LNCaP clone FGC (cell line): ENCODE data around the gene PACSIN3.
A peak's percentile ranks its signal among the peaks of the same experiment; 100 is the strongest.

Source experiments
- DNase-seq: peaks from one replicate; pipeline ENCODE4 v3.0.0-alpha.2; 2011; ENCODE audit warnings: low read depth
- H3K4me3 ChIP-seq: 2 replicates; pipeline ENCODE4 v1.5.1; 2011; ENCODE audit warnings: mild to moderate bottlenecking, low read depth, low read length, control low read depth
- TF ChIP-seq, protein P1 (sequence below): IDR thresholded peaks from 2 replicates; pipeline ENCODE4 v1.5.1; 2012; ENCODE audit warnings: mild to moderate bottlenecking; ENCODE audit not compliant: control insufficient read depth, insufficient read depth; ENCODE audit errors: extremely low read depth

The PACSIN3 gene

DNA sequence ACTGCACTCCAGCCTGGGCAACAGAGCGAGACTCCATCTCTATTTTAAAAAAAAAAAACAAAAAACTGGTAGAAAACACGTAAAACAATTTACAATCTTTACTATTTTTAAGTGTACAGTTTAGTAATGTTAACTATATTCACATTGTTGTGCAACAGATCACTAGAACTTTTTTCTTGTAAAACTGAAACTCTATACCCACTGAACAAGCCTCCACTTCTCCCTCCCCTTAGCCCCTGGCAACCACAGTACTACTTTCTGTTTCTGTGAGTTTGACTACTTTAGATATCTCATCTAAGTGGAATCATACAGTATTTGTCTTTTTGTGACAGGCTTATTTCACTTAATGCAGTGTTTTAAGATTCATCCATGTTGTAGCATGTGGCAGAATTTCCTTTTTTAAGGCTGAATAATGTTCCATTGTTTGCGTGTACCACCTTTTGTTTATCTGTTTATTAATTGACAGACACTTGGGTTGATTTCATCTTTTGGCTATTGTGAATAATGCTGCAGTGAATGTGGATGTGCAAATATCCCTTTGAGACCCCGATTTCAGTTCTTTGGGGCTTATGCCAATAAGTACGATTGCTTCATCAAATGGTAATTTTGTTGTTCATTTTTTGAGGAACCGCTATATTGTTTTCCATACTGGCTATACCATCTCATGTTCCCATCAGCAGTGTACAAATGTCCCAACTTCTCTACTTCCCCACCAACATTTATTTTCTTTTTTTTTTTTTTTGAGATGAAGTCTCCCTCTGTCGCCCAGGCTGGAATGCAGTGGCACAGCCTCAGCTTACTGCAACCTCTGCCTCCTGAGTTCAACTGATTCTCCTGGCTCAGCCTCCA is 39.5 kb upstream of the PACSIN3 start:
- H3K4me3 ChIP-seq = no peak overlapping the region
- TF ChIP-seq, protein P1, sequence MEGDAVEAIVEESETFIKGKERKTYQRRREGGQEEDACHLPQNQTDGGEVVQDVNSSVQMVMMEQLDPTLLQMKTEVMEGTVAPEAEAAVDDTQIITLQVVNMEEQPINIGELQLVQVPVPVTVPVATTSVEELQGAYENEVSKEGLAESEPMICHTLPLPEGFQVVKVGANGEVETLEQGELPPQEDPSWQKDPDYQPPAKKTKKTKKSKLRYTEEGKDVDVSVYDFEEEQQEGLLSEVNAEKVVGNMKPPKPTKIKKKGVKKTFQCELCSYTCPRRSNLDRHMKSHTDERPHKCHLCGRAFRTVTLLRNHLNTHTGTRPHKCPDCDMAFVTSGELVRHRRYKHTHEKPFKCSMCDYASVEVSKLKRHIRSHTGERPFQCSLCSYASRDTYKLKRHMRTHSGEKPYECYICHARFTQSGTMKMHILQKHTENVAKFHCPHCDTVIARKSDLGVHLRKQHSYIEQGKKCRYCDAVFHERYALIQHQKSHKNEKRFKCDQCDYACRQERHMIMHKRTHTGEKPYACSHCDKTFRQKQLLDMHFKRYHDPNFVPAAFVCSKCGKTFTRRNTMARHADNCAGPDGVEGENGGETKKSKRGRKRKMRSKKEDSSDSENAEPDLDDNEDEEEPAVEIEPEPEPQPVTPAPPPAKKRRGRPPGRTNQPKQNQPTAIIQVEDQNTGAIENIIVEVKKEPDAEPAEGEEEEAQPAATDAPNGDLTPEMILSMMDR = no peak
- DNase-seq = no peak

DNA sequence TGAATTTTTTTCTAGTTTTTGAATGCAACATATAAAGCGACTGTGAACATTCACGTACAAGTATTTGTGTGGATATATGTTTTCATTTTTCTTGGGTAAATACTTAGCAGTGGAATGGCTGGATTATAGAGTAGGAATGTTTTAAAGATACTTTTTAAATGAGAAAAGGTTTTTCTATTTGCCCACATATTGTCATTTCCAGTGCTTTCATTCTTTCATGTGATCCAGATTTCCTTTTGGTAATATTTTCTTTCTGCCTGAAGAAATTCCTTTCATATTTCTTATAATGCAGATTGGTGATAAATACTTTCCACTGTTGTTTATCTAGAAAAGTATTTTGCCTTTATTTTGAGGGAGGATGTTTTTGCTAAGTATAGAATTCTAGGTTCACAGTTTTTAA is 36.5 kb upstream of the PACSIN3 start:
- no peak for DNase-seq
- TF ChIP-seq, protein P1 = no peak
- no peak overlapping the region for H3K4me3 ChIP-seq

DNA sequence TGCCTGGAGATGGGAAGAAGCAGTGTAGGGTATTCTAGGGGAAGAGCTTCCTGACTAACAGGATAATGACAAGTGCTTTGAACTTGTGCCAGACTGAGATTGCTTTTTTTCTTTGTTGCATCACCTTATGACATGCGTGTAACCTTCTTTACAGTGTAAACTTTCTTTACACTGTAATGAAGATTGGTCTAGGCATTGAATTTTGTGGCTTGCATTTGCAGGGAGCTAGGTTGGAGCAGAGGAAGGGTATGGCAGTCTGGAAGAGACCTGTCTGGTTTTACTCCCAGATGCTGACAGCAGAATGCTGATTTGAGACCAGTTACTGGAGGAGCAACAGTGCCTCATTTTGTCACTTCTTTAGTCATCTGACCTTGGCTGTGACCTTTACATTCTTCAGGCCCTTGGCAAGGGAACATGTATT is 34.2 kb upstream of the PACSIN3 start:
- no peak for DNase-seq
- no peak overlapping the region for H3K4me3 ChIP-seq
- TF ChIP-seq, protein P1 = no peak

DNA sequence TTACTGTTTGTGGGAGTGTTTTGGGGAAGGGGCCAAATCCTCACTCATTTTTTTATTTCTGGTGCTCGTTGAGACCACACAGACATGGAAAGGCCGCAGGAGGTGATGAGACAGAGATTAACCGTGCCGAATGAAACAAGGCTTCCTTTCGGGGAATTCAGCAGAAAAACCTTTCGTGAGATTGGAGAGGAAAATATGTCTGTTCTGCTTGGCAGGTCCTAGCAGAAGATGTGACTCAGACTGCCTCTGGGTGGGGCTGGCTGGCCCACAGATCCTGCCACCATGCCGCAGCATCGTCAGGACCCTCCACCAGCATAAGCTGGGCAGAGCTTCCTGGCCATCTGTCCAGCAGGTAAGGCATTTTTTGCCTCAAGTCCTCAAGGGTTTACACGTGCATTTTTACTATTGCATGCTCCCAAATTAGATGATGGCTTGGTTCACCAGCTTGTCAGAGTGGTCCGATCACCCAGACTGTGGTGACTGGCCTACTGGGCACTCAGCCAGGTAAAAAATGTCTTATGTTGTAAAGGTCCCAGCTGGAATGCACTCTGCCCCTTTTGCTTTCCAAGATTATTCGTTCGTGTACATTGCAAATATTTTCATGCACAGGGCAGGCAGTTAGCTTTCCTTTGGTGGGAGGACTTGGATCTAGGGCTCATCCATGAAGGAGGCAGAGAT is 30.0 kb upstream of the PACSIN3 start:
- DNase-seq = no peak
- H3K4me3 ChIP-seq = peak overlapping the region; percentile 66
- TF ChIP-seq, protein P1 = peak; percentile 9; the same call in 1 of the 2 replicates

DNA sequence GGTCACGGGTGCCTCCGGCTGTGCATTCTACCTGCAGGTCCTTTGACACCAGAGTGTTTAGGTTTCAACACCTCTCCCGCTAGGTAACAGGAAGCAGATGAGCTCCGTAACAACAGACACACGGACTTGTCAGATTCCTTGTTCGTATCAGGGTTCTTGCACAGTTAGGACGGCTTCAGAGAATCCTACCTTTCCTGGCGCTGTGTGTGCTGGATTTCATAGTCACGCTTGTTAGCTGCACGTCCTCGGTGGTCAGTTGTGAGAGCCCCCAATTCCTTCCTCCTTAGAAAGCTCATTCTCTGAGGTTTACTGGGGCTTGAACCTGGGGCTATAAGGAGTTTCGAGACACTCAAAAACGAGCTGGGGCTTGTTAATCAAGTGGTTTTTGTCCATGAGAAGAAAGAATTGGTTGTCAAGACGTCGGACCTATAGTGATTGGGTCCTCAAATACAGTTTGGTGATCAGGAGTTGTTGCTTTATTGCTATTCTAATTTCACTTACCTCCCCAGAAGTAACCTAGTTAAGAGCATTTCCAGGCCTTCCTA is 29.2 kb upstream of the PACSIN3 start:
- peak overlapping the region; percentile 66 for H3K4me3 ChIP-seq
- TF ChIP-seq, protein P1 = no peak
- DNase-seq = no peak

DNA sequence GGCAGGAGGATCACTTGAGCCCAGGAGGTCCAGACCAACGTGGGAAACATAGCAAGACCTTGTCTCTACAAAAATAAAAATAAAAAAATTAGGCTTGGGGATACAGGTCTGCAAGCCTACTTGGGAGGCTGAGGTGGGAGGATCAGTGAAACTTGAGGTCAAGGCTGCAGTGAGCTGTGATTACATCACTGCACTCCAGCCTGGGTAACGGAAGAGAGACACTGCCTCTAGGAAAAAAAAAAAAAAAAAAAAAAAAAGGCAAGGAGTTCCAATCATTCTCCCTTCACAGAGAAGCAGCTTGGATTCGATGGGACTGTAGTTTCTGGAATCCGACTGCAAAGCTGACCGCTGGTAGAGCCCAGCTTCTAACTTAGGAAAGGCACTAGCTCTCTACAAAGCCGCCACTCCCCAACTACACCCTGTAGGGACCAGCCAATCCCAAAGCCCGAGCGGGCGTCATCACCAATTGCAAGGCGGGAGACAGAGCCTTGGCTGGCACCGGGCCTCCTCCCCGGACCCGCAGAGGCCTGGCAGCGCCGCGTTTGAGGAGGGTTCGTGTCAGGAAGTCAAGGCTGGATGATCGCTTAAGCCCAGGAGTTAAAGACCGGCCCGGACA is 27.8 kb upstream of the PACSIN3 start:
- H3K4me3 ChIP-seq = no peak overlapping the region
- no peak for DNase-seq
- TF ChIP-seq, protein P1 = no peak
